NCI-H2196 treated with DMSO at 0.1 percent for 48 hours (cell line): ENCODE data around the gene PTPRT.
"Not testable (repeated sequence)": the region's sequence is repeated elsewhere in the genome, so short reads cannot be mapped to it uniquely, and the experiment has no call there.

Experiments used
- DNase-seq: peaks from one replicate; lab custom pipeline; 2025; ENCODE audit not compliant: unreplicated experiment; lab: John Stamatoyannopoulos, UW

The PTPRT gene

DNA sequence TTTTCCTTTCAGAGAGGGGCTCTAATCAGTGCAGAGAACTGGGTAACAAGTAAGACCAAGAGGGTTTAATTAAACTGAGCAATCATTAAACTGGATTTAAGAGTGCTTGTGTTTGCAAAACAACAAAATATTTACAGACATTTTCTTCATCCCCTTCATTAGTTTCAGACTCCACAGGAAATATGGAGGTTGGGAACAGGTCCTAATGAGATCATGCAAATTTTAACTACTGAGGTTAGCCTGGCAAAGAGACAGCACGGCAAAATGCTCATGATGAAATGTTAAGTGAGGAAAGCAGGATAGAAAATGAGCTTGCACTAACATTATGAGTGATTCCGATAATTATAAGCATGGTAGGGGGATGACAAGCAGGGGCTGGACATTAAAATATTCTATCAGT is 268.9 kb downstream of the PTPRT start:
- no peak for DNase-seq

DNA sequence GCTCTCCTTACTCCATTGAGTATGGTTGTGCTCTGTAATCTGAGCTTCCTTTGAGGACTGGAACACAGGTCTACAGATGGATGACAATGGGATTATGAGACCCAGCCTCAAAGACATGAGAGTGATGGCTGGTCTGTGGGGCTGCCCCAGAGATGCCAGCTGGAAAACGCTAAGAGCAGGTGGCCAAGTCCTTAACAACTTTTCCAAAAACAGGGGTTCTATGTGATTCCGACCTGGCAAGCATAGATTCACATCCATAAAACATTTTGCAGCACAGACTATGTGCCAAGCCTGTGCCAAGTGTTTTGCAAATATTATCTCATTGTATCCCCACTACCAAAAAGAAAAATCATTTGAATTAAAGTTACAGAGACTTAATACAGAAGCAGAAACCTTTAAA is 270.4 kb downstream of the PTPRT start:
- DNase-seq = no peak

DNA sequence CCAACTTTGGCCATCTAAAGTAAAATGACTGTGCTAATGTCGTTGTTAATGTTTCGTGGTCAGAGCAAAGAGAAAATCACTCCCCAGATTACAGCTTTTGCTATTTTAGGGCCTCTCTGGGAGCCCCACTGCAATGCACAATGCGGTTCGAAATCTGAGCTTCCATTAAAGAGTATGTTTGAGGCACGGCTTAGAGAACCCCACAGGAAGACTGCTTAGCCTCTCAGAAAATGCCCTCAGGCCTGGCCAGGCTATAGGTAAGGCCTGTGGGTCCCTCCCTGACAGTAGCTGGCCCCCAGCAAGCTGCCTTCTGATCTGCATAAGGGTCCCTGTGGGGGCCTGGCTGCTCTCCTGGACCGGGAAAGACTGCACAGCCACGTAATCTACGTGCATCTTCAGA is 274.6 kb downstream of the PTPRT start:
- no peak for DNase-seq

DNA sequence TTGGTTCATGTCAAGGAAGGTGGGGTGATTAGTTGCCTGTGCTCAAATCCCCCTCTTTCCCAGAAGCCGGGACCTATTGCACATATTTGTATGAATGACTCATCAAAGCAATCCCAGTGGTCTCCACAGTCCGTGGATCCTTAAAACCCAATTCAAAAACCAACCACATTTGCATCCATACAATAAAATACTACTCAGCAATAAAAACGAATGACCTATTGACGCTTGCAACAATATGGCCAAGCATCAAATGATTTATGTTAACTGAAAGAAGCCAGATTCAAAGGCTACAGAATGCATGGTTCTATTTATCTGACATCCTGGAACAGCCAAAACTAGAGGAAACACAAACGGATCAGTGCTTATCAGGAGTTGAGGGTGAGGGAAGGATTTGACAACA is 275.4 kb downstream of the PTPRT start:
- no peak for DNase-seq

DNA sequence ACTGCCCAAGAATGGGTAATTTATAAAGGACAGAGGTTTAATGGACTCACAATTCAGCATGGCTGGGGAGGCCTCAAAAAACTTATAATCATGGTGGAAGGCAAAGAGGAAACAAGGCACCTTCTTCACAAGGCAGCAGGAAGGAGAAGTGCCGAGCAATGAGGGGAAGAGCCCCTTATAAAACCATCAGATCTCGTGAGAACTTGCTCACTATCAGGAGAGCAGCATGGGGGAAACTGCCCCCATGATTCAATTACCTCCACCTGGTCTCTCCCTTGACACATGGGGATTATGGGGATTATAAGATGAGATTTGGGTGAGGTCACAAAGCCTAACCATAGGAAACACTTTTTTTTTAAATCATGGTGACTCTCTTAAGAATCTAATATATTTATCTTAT is 278.9 kb downstream of the PTPRT start:
- DNase-seq = not testable (repeated sequence)

DNA sequence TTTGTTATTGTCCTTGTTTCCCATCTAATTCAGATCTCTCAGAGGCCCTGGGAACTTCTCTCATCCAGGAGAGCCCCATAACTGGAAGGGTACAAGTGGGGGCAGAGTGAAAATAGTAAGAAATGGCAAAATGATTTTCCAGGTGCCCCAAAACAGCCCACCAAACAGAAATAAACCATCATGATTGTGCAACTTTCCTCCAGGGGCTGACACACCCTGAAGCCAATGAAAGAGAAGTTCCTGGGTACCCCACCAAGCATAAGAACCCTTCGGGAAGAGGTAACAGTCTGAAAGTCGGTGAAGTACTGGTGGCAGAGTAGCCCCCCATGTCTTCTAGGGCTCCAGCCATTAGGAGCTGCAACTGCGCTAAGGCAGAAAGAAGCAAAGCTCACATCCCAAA is 282.0 kb downstream of the PTPRT start:
- DNase-seq = no peak

DNA sequence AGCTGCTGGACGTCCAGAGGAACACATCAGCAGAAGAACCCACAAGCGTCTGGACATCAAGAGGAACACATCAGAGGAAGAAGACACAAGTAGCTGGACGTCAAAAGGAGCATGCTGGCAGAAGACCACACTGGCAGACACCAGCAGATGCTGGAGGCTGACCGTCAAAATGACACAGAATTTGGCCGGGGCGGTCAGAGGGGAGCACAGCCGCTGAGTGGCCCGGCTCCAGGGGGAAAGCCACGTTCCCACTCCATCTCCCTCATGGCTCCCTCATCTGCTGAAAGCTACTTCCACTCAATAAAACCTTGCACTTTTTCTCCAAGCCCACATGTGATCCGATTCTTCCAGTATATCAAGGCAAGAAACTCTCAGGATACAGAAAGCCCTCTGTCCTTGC is 283.6 kb downstream of the PTPRT start:
- DNase-seq = no peak

DNA sequence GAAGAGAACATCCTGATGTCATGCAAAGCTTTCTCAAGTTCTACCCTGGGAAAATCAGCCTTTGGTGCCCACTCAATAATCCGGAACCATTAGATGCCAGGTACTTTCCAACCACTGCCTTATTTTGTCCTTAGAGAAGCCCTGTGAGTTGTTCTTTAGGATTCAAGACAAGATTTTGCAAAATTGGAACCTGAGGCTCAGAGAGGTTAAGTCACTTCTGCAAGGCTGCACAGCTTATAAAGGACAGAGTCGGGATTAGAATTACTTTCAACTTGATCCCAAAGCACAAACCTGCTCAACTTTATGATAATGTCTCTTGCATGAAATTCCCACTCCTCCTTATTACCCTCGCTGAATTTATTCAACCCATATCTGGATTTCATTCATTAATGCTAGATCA is 287.2 kb downstream of the PTPRT start:
- no peak for DNase-seq

DNA sequence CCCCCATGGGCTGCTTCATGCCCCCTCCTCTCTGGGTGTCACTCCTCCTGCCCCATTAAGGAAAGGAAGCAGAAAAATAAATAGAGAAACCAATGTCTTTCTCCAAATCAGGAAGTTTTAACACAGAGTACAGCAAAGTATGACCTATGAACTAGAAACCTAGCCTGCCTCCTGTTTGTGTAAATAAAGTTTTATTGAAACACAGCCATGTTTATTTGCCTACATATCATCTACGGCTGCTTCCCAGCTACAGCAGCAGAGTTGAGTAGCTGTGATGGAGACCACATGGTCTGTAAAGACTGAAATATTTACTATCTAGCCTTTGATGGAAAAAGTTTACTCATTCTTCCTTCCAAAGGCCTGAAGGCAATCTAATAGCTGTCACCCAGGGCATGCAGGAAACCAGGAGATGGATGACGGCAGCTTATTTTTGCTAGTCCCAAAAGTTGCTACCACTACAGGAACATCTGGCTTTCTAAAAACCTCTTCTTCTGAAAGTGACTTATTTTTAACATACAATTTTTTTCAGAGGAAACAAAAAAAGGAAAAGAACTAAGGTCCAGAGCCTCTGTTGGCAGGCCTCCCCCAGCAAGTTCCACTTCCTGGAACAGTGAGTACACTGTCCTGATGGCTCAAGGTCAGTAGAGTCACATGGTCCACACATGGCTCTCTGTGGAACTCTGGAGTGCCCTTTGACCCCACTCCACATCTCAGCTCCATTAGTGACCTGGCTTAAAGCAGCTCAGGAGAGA is 287.8 kb downstream of the PTPRT start:
- DNase-seq = no peak

DNA sequence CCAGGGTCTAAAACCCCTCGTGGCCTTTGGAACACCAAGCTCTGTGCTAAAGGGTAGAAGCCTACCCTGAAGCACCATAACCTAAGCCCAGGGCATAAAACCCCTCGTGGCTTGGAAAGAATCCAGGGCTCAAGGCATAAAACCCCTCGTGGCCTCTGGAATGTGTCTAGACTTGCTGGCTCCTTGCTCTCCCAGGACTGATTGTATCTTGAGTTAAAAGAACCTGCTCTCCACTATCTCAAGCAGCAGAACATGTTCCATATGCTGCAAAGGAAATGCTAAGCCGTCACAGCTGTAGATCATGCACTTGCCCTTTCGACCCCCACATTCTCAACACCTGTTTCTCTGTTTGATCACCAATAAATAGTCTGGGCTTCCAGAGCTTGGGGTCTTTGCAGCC is 288.9 kb downstream of the PTPRT start:
- not testable (repeated sequence) for DNase-seq

DNA sequence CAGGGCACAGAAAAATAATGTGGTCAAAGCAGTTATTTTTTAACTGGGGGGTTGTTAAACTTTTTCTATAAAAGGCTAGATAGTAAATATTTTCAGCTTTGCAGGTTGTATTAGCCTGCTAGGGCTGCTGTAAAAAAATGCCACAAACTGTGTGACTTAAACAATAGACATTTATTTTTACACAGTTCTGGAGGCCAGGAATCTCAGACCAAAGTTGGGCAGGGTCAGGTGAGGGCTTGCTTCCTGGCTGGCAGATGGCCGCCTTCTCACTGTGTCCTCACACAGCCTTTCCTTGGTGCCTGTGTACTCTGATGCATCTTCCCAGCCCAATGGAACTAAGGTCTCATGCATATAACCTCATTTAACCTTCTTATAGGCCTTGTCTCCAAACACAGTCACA is 294.7 kb downstream of the PTPRT start:
- no peak for DNase-seq

DNA sequence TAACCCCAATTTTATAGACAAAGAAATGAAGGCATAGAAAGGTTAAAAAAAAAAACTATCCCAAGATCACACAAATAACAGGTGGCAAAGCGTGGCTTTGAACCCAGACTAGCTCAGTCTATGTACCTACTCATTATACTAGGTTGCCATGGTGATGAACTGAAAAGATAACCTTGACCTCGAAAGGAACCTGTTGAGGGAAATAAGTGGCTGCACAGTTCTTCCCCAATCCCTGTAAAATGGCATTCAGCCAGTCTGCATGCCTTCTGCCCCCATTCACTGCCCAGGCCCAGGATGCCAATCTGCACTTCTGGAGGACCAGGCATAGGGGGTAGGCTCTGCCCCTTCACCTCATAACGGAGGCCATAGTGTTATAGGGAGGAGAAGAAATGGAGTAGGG is 295.2 kb downstream of the PTPRT start:
- DNase-seq = no peak

DNA sequence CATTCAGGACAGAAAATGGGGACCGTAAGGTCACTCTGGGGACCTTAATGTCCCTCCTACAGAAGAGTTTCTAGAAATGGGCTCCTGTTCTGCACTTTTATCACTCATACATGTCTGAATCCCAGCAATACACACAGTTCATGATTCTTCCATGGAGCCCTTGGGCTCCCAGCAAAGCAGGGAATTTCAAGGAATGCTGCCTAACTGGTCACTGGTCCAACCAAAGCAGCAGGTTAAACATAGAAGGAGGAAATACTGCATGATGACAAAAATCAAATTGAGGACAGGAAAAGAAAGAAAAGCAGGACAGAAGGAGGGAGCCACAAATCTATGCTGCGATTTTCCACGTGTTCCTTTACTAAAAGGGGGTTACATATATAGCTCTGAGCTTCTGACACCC is 300.2 kb downstream of the PTPRT start:
- no peak for DNase-seq

DNA sequence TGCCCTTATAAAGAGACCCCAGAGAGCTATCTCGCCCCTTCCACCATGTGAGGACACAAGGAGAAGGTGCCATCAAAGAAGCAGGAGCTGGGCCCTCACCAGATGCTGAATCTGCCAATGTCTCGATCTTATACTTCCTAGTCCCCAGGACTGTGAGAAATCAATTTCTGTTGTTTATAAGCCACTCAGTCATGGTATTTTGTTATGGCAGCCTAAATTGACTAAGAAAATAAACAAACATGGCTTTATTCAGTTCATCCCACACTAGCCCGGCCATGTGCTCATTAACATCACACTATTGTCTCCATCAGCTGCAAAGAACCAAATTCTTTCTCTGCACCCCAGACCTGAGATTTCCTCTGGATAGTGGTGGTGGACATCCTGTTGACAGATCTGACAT is 302.4 kb downstream of the PTPRT start:
- no peak for DNase-seq

DNA sequence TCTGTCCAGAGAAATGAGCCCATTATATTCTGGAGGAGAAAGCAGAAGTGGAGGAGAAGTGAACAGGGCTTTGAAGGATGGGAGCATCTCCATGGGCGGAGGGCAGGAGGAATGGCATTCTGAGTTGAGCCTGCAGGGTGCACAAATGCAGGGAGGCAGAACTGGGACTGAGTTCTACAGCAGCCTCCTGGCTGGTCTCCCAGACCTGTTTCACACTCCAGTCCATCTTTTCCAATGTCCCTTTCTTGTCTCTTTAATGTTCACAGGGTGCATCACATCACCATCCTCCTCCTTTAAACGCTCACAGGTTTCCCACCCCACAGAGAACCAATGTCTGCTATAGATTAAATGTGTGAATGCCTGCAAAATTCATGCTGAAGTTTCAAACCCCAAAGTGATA is 302.9 kb downstream of the PTPRT start:
- DNase-seq = no peak

DNA sequence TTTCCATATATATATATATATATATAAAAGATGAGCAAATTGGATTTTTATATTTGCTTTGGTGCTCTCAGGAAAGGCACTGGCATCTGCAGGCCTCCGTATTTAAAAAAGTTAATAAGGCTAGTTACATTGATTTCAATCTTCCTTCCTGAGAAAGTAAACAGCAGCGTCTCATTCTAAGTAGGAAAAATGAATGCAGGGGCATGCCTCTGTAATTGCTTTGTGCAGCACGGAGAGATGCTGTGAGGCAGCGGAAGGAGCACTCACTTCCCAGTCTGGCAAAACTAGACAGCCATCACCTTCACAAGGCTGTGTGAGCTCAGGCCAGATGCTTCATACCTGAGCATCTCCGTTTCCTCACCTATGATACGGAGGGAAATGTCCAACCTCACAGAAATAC is 303.7 kb downstream of the PTPRT start:
- no peak for DNase-seq

DNA sequence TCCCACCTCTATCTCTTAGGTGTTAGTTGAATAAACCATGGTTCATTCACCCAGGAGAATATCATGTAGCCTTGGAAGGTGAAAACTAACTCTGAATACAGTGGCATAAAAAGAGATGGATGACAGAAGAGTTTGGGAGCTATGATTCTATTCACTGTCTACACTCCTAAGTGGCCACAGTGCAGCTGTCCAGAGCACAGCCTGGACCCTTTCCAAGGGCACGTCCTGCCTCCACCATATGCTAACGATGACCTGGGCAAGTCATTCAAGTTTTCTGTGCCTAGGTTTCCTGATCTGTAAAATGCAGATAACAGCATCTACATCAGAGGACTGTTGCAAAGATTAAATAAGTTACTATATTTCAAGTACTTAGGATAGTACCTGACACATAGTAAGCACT is 314.1 kb downstream of the PTPRT start:
- DNase-seq = no peak

DNA sequence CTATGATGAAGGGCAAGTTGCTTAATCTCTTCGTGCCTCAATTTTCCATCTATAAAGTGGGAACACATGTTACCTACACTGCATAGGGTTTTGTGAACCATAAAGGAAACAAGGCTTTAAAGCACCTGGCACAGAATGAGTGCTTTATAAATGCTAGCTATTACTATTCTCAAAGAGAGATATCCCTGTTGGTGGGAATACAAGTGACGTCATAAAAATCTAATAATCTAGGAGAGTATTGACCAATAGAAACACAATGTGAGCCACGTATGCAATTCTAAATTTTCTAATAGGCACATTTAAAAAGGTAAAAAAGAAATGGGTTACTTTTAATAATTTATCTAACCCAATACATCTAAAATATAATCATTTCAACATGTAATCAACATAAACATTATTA is 316.4 kb downstream of the PTPRT start:
- no peak for DNase-seq

DNA sequence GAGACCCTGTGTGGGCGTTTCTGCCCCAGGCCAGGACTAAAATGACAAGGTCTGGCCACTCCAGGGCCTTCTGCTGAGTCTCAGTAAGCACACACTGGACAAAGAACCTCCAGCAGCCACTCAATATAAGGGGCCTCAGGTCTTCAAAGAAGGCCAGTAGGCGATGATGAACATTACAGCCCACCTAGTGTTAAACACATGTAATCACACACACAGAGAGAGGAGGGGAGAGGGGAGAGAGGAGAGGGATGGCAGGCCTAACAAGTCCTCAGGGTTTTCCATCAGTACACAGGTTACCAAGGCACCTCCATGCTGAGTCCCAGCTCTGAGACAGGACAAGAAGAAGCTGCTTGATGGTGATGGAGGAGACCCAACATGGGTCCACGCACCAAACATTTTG is 325.6 kb downstream of the PTPRT start:
- no peak for DNase-seq

DNA sequence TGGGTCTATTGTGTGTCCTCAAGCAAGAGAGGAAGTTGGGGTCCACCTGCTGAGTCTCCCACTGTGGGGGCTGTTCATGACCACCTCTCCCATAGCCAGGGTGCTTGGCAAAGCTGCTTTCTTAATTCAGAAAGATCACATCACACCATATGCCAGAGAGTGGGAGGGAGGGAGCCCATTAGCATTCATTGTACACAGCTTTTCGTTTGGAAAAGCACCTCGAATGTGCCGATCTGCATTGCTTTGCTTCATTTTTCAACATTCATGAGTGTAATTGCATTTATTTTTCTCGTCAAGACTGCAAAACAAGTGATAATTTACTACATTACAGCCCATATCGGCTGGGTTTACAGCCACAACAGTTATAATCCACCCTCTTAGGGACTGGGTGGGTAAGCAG is 327.3 kb downstream of the PTPRT start:
- no peak for DNase-seq

DNA sequence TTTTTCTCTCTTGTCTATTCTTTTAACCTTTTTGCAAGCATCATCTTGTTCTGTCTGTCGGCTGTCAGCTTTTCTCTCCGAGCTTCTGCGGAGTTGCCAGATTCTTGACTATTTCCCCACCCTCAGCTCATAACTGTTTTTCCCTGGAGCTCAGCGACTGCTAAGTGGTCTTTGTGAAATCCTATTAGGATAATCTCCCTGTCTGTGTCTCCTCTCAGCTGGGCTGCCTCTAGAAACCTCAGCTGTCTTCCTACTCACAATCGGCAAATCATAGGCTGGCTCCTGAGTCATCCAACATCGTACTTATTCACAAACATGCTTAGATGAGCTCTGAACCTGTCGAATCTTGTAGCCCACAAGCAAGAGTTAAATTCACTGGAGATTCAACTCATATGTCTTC is 332.3 kb downstream of the PTPRT start:
- no peak for DNase-seq

DNA sequence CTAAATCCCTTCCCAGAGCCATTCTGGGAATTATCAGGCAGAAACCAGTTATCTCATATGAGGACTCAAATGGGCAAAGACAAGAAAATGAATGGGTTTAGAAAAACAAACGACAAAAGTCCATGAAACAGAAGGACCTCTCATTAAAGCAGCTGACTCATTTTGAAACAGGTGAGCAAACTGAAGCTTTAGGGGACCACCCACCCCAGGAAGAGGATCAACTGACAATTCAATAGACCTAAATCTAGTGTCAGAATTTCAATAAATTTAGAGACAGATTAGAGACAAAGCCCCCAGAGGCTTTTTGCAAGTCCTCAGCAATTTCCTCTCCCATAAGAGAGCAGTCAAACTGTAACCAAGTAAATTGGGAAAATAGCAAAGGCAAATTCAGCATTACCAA is 333.8 kb downstream of the PTPRT start:
- DNase-seq = no peak

DNA sequence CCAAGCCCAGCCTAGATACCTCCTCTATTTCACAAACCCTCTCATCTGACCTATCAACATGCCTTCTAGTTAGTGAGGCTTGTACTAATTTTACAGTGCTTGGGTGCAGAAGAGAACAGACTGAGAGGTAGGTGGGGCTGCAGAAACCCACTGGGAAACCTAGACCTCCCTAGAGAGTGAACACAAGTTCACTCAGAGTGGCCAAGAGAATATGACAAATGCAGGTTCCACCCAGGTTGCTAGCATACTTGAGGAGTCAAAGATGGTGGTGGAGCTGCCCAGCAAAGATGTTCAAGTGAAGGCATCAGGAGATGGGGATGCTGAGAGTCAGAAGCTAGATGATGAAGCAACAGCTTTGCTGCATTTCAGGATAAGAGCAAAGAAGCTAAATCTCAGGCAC is 337.0 kb downstream of the PTPRT start:
- DNase-seq = no peak
